Stimulated activated CD4-positive, alpha-beta T cell treated with anti-CD3 and anti-CD28 coated beads, Interleukin-15, amount 100 ng/mL, for 24 hours (primary cell): Measurements from ENCODE around the gene CLPTM1.

Experiments used
- DNase-seq: peaks from one replicate; pipeline ENCODE4 v3.0.0-alpha.2; 2020

Gene CLPTM1

GRCh38 chr19:45016388-45017314, 61.5 kb downstream of the CLPTM1 start:
- peak; percentile 69 for DNase-seq

- no peak for DNase-seq
These were observed 64.0 kb downstream of the CLPTM1 start for GRCh38 chr19:45019187-45019586.

- DNase-seq, result no peak
These were observed 64.9 kb downstream of the CLPTM1 start for GRCh38 chr19:45020071-45020470.

GRCh38 chr19:45021971-45022370, 66.8 kb downstream of the CLPTM1 start:
- DNase-seq, result no peak

- no peak for DNase-seq
These were observed 67.9 kb downstream of the CLPTM1 start for GRCh38 chr19:45023048-45023447.

GRCh38 chr19:45025264-45025663, 70.1 kb downstream of the CLPTM1 start:
- DNase-seq, result no peak

- DNase-seq, result no peak
These were observed 72.2 kb downstream of the CLPTM1 start for GRCh38 chr19:45027371-45027770.

GRCh38 chr19:45030825-45031224, 75.6 kb downstream of the CLPTM1 start:
- no peak for DNase-seq

- no peak for DNase-seq
These were observed 77.2 kb downstream of the CLPTM1 start for GRCh38 chr19:45032421-45032820.

- DNase-seq, result no peak
These were observed 80.6 kb downstream of the CLPTM1 start for GRCh38 chr19:45035755-45036154.

- no peak for DNase-seq
These were observed 82.4 kb downstream of the CLPTM1 start for GRCh38 chr19:45037393-45038169.

GRCh38 chr19:45038931-45039893, 84.0 kb downstream of the CLPTM1 start, which contains the start of gene CLASRP:
CLASRP (plus strand) TSS chr19:45039045; CDS start chr19:45040213, 1,168 bp downstream.
- peak; percentile 92 for DNase-seq

GRCh38 chr19:45040059-45040771, 85.0 kb downstream of the CLPTM1 start:
- no peak for DNase-seq

GRCh38 chr19:45041125-45041524, 85.9 kb downstream of the CLPTM1 start:
- DNase-seq, result no peak
